A673 (cell line): Measurements from ENCODE around the gene TBRG4. TPM values are rescaled to one million over a fixed set of nuclear protein-coding genes. Genes with fewer than 3 reads are reported as not detected.
A peak's percentile ranks its signal among the peaks of the same experiment; 100 is the strongest.

Experiments used
- BruUV-seq: library from RNA; stranded (reverse); fragments of 400-500 nt; replicated peaks from 2 replicates; lab custom pipeline; 2021; lab: Mats Ljungman, UMichigan
- CTCF ChIA-PET: fragments of 300-600 bp; sonication (Branson Sonifier 250); formaldehyde crosslinking; loops from one replicate; lab custom pipeline; 2022; ENCODE audit warnings: antibody characterized with exemption; lab: Charles Lee
- POLR2A ChIA-PET: fragments of 300-600 bp; sonication (Branson Sonifier 250); formaldehyde crosslinking; loops from one replicate; lab custom pipeline; 2022; ENCODE audit warnings: antibody characterized with exemption; ENCODE audit not compliant: low non-redundant PET; lab: Charles Lee
- DNase-seq: peaks from one replicate; pipeline ENCODE4 v3.0.0-alpha.2; 2015; ENCODE audit warnings: low spot score
- H3K27ac ChIP-seq: fragments of 200-600 bp; sonication (generic); 2 replicates; pipeline ENCODE4 v1.5.1; 2016; ENCODE audit warnings: mixed run types, low read depth, mild to moderate bottlenecking, mixed read lengths, antibody characterized with exemption, low read length; ENCODE audit not compliant: poor library complexity, severe bottlenecking
- H3K27me3 ChIP-seq: fragments of 200-600 bp; sonication (generic); replicated peaks from 2 replicates; pipeline ENCODE4 v1.6.1; 2017; ENCODE audit warnings: mixed run types, low read depth, mild to moderate bottlenecking, mixed read lengths, antibody characterized with exemption, low read length; ENCODE audit not compliant: insufficient read depth, poor library complexity
- H3K36me3 ChIP-seq: fragments of 200-600 bp; sonication (generic); 2 replicates; pipeline ENCODE4 v1.6.1; 2016; ENCODE audit warnings: mixed run types, mild to moderate bottlenecking, mixed read lengths, antibody characterized with exemption, low read length; ENCODE audit not compliant: insufficient read depth, poor library complexity, severe bottlenecking
- H3K4me1 ChIP-seq: fragments of 200-600 bp; sonication (generic); 2 replicates; pipeline ENCODE4 v1.6.1; 2017; ENCODE audit warnings: mixed run types, mild to moderate bottlenecking, mixed read lengths, antibody characterized with exemption, low read length; ENCODE audit not compliant: insufficient read depth, poor library complexity, severe bottlenecking
- H3K4me3 ChIP-seq: fragments of 200-600 bp; sonication (generic); 2 replicates; pipeline ENCODE4 v1.5.1; 2016; ENCODE audit warnings: low read depth, mixed run types, mild to moderate bottlenecking, mixed read lengths, low read length; ENCODE audit not compliant: poor library complexity, severe bottlenecking
- H3K9me3 ChIP-seq: fragments of 200-600 bp; sonication (generic); 2 replicates; pipeline ENCODE4 v1.6.1; 2016; ENCODE audit warnings: mixed run types, low read depth, mild to moderate bottlenecking, mixed read lengths, antibody characterized with exemption, low read length; ENCODE audit not compliant: poor library complexity, severe bottlenecking
- CTCF ChIP-seq: fragments of 300-800, 200-600 bp; sonication (generic); conservative IDR thresholded peaks from 2 replicates; pipeline ENCODE4 v1.5.1; 2017; ENCODE audit warnings: low read depth, mild to moderate bottlenecking, antibody characterized with exemption, low read length, moderate library complexity, mixed read lengths
- EZH2 ChIP-seq: fragments of 200-600 bp; sonication (generic); IDR thresholded peaks from 2 replicates; pipeline ENCODE4 v1.6.1; 2017; ENCODE audit warnings: borderline replicate concordance, low read depth, mild to moderate bottlenecking, mixed read lengths, antibody characterized with exemption, low read length; ENCODE audit not compliant: poor library complexity, severe bottlenecking
- intact Hi-C: fragments of 100-400 bp; cut with micrococcal nuclease; formaldehyde crosslinking; loops from one replicate; pipeline ENCODE4 v1.10.0; 2022; ENCODE audit not compliant: unreplicated experiment
- total RNA-seq: library from RNA; stranded (reverse); gene quantifications from 2 replicates; pipeline ENCODE4 v1.2.3, GENCODE V29; 2021

The TBRG4 gene
- total RNA-seq, 1 experiment from 2014 or later, result 136 TPM

- no TSS peak for BruUV-seq
- Histone ChIP-seq H3K27me3 (peaks cover 35% of the 10 kb centered on the region), H3K4me3 (no peak overlapping the region), H3K4me1 (no peaks in the 10 kb centered on the region), H3K9me3 (no peaks in the 10 kb centered on the region), H3K27ac (no peak overlapping the region), H3K36me3 (no peaks in the 10 kb centered on the region)
- intact Hi-C loops, result no loop called here
- CTCF ChIA-PET, result interaction anchor here (0.6 kb wide), 1 partner anchor 297 kb away, joined by 3 read pairs; no protein-coding TSS in a partner anchor
- POLR2A ChIA-PET, result no interaction called here
- no peak for DNase-seq
- TF ChIP-seq EZH2, result peak; percentile 0
- no peak for TF ChIP-seq CTCF
These were observed 45.8 kb upstream of the TBRG4 start for GRCh38 chr7:45157286-45157652.

- CTCF ChIA-PET, result no interaction called here
- no peak overlapping the region for H3K4me3 ChIP-seq
- intact Hi-C loops, result no loop called here
- H3K27ac ChIP-seq, result no peak overlapping the region
- no peaks in the 10 kb centered on the region for H3K4me1 ChIP-seq
- BruUV-seq, result no TSS peak
- H3K27me3 ChIP-seq, result peaks cover 35% of the 10 kb centered on the region
- no peak for DNase-seq
- POLR2A ChIA-PET, result no interaction called here
- no peaks in the 10 kb centered on the region for H3K9me3 ChIP-seq
- TF ChIP-seq EZH2 (no peak), CTCF (no peak)
- no peaks in the 10 kb centered on the region for H3K36me3 ChIP-seq
These were observed 45.2 kb upstream of the TBRG4 start for GRCh38 chr7:45156516-45157272.

GRCh38 chr7:45155941-45156340 lies 44.4 kb upstream of the TBRG4 start:
- ChIA-PET CTCF (no interaction called here), POLR2A (no interaction called here)
- no peak overlapping the region for H3K4me3 ChIP-seq
- no TSS peak for BruUV-seq
- H3K36me3 ChIP-seq, result no peaks in the 10 kb centered on the region
- intact Hi-C loops, result loop anchor here (2.0 kb wide), 1 partner anchor 699 kb away; no protein-coding TSS in a partner anchor
- no peaks in the 10 kb centered on the region for H3K9me3 ChIP-seq
- H3K27me3 ChIP-seq, result peaks cover 35% of the 10 kb centered on the region
- TF ChIP-seq EZH2 (no peak), CTCF (no peak)
- DNase-seq, result no peak
- no peaks in the 10 kb centered on the region for H3K4me1 ChIP-seq
- H3K27ac ChIP-seq, result no peak overlapping the region
